Liver (tissue), 9 donors: Measurements from ENCODE around the gene TMCO2. TPM values are rescaled to one million over a fixed set of nuclear protein-coding genes. Genes with fewer than 3 reads are reported as not detected.

Experiments used
- DNase-seq: peaks from one replicate; pipeline ENCODE4 v3.0.0-alpha.2; 2017; ENCODE audit warnings: low spot score
- H3K27ac ChIP-seq, 2 donors: one replicate each; pipeline ENCODE4 v1.7.0; 2013; ENCODE audit warnings: inconsistent platforms in 2 of 2, low read length in 2 of 2, control low read depth in 1 of 2, low read depth in 1 of 2, mild to moderate bottlenecking in 1 of 2
- H3K27me3 ChIP-seq, 4 donors: one replicate each; pipeline versions ENCODE4 v1.6.1 to v1.7.0; 2013; ENCODE audit warnings: low read length in 3 of 4, inconsistent platforms in 1 of 4, mild to moderate bottlenecking in 1 of 4, moderate library complexity in 1 of 4; ENCODE audit not compliant: control insufficient read depth in 4 of 4, insufficient read depth in 4 of 4
- H3K36me3 ChIP-seq, 4 donors: one replicate each; pipeline versions ENCODE4 v1.6.1 to v1.7.0; 2013; ENCODE audit warnings: low read length in 3 of 4, mild to moderate bottlenecking in 3 of 4, low read depth in 1 of 4, moderate library complexity in 1 of 4; ENCODE audit not compliant: control insufficient read depth in 4 of 4, insufficient read depth in 3 of 4
- H3K4me1 ChIP-seq, 4 donors: one replicate each; pipeline versions ENCODE4 v1.6.1 to v1.7.0; 2013; ENCODE audit warnings: low read length in 3 of 4, mild to moderate bottlenecking in 3 of 4, moderate library complexity in 1 of 4; ENCODE audit not compliant: control insufficient read depth in 4 of 4, insufficient read depth in 4 of 4
- H3K4me3 ChIP-seq, 3 donors: one replicate each; pipeline versions ENCODE4 v1.6.1 to v1.7.0; 2013; ENCODE audit warnings: low read length in 3 of 3, control low read depth in 1 of 3, low read depth in 1 of 3, mild to moderate bottlenecking in 1 of 3
- H3K9ac ChIP-seq, 2 donors: one replicate each; pipeline ENCODE4 v1.7.0; 2013; ENCODE audit warnings: low read length in 2 of 2, mild to moderate bottlenecking in 2 of 2, moderate library complexity in 2 of 2, control low read depth in 1 of 2, low read depth in 1 of 2
- H3K9me3 ChIP-seq, 4 donors: one replicate each; pipeline versions ENCODE4 v1.6.1 to v1.7.0; 2013; ENCODE audit warnings: low read length in 3 of 4; ENCODE audit not compliant: control insufficient read depth in 4 of 4
- EGR1 ChIP-seq, 2 donors: IDR thresholded peaks; 2 replicates each; pipeline ENCODE4 v1.6.1; 2016 to 2018; ENCODE audit warnings: antibody characterized with exemption in 2 of 2, low read depth in 2 of 2
- GABPA ChIP-seq, 2 donors: IDR thresholded peaks in 1 of 2; conservative IDR thresholded peaks in 1 of 2; 2 replicates each; pipeline ENCODE4 v1.6.1; 2016; ENCODE audit warnings: antibody characterized with exemption in 2 of 2, mild to moderate bottlenecking in 1 of 2, moderate library complexity in 1 of 2
- HNF4A ChIP-seq, 2 donors: conservative IDR thresholded peaks; 2 replicates each; pipeline ENCODE4 v1.6.1; 2016; ENCODE audit warnings: antibody characterized with exemption in 2 of 2, mild to moderate bottlenecking in 2 of 2
- HNF4G ChIP-seq: IDR thresholded peaks from 2 replicates; pipeline ENCODE4 v1.6.1; 2016; ENCODE audit warnings: antibody characterized with exemption
- JUND ChIP-seq, 2 donors: IDR thresholded peaks; 2 replicates each; pipeline ENCODE4 v1.6.1; 2016; ENCODE audit warnings: antibody characterized with exemption in 2 of 2
- RAD21 ChIP-seq, 2 donors: IDR thresholded peaks; 2 replicates each; pipeline ENCODE4 v1.6.1; 2016; ENCODE audit warnings: antibody characterized with exemption in 2 of 2, mild to moderate bottlenecking in 2 of 2
- REST ChIP-seq: IDR thresholded peaks from 2 replicates; pipeline ENCODE4 v1.6.1; 2016; ENCODE audit warnings: antibody characterized with exemption, mild to moderate bottlenecking
- SP1 ChIP-seq: IDR thresholded peaks from 2 replicates; pipeline ENCODE4 v1.6.1; 2018; ENCODE audit warnings: antibody characterized with exemption, mild to moderate bottlenecking
- YY1 ChIP-seq: IDR thresholded peaks from 2 replicates; pipeline ENCODE4 v1.6.1; 2016; ENCODE audit warnings: antibody characterized with exemption, mild to moderate bottlenecking
- WGBS: extraction: QIAGEN DNeasy Blood & Tissue Kit; methylation state at CpG from one replicate; pipeline ENCODE4 v1.1.7; 2013; 5-methylcytosine and 5-hydroxymethylcytosine counted together
- polyA plus RNA-seq, 2 donors: library from polyadenylated mRNA; stranded (reverse) in 1 of 2; unstranded in 1 of 2; fragments of 200-250 nt in 1 of 2; fragments of >200 nt in 1 of 2; fragmentation: Nextera tagmentation in 1 of 2; extraction: Ambion mirVana in 1 of 2; gene quantifications; one replicate each; pipeline versions ENCODE4 v1.2.1 to v1.2.3, GENCODE V29; 2013 to 2015
- total RNA-seq, 2 donors: library from RNA; depleted of rRNA; stranded (reverse); fragments of >200 nt; gene quantifications; one replicate each; pipeline ENCODE4 v1.2.3, GENCODE V29; 2014
- TF ChIP-seq, protein P1 (sequence below): IDR thresholded peaks from 2 replicates; pipeline ENCODE4 v1.6.1; 2016; ENCODE audit warnings: antibody characterized with exemption
- donor health status: healthy.
- donor health status: healthy.
- donor health status: healthy.
- donor health status: healthy.
- donor health status: healthy.

Gene TMCO2
- total and polyA plus RNA-seq, 4 donors = not detected

- TF ChIP-seq REST (no peak), HNF4G (no peak), RAD21 (IDR thresholded peaks at IDR 0.05) (no peak), SP1 (no peak), GABPA (IDR thresholded peaks at IDR 0.05 in 1 of 2, conservative IDR thresholded peaks at IDR 0.05 in 1 of 2) (no peak), HNF4A (conservative IDR thresholded peaks at IDR 0.05) (no peak)
Measured at GRCh38 chr1:40204856-40205255, 42.9 kb upstream of the TMCO2 start (continued).

GRCh38 chr1:40210511-40211204 is 37.1 kb upstream of the TMCO2 start:
- no peak for DNase-seq
- Histone ChIP-seq H3K36me3 (peaks cover 4 to 21% (median 6%) of the 10 kb centered on the region in 4 donors), H3K27ac (no peak overlapping the region)

More at GRCh38 chr1:40210511-40211204, 37.1 kb upstream of the TMCO2 start:
- TF ChIP-seq YY1 = no peak
- no peak for TF ChIP-seq REST
- TF ChIP-seq JUND (IDR thresholded peaks at IDR 0.05) = no peak
- no peak for TF ChIP-seq EGR1 (IDR thresholded peaks at IDR 0.05; ENCODE audit: low read depth in 2 of 2)
- TF ChIP-seq HNF4G = no peak
- TF ChIP-seq, protein P1, sequence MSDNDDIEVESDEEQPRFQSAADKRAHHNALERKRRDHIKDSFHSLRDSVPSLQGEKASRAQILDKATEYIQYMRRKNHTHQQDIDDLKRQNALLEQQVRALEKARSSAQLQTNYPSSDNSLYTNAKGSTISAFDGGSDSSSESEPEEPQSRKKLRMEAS = no peak
- WGBS = 85% methylated on average over 3 of the region's 3 CpGs
- H3K9ac ChIP-seq = no peak overlapping the region
- no peaks in the 10 kb centered on the region for H3K27me3 ChIP-seq
- H3K4me1 ChIP-seq = no peaks in the 10 kb centered on the region
- no peaks in the 10 kb centered on the region for H3K9me3 ChIP-seq
- H3K4me3 ChIP-seq = no peak overlapping the region
